GM04504 (cell line): ENCODE data around the gene ARL4C.
A peak's percentile ranks its signal among the peaks of the same experiment; 100 is the strongest.
"Not testable (repeated sequence)": the region's sequence is repeated elsewhere in the genome, so short reads cannot be mapped to it uniquely, and the experiment has no call there.

ENCODE experiments used
- DNase-seq: peaks from one replicate; pipeline ENCODE4 v3.0.0-alpha.2; 2012; ENCODE audit warnings: low read depth

The ARL4C gene

DNA sequence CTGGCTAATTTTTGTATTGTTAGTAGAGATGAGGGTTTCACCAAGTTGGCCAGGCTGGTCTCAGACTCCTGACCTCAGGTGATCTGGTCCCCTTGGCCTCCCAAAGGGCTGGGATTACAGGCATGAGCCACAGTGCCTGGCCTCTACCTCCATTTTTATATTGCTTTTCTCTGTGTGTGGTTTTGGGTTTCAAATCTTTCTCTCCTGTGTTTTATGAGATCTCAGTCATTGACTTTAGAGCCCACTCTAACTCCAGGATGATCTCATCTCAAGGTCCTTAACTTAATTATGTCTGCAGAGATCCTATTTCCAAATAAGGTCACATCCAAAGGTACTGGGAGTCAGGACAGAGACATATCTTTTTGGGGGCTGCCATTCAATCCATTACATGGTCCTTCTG is 24.7 kb downstream of the ARL4C start:
- no peak for DNase-seq

DNA sequence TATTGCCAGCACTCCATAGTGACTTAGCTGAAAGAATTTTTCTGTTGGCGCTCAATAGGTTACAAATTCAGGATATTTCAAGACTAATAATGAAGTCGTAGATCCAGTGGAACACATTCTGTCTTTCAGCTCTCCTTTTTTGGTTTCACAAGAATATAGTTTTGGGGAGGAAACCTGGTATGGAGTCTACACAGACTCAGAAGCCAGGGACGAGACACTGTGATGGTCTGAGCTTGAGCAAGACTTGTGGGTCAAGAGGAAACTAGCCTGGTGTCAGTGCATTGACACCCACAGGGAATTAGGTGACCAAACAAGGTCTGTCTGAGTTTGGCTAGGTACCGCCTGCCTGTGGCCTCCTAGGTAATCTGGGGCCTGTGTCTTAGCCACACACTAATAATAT is 26.9 kb downstream of the ARL4C start:
- no peak for DNase-seq

DNA sequence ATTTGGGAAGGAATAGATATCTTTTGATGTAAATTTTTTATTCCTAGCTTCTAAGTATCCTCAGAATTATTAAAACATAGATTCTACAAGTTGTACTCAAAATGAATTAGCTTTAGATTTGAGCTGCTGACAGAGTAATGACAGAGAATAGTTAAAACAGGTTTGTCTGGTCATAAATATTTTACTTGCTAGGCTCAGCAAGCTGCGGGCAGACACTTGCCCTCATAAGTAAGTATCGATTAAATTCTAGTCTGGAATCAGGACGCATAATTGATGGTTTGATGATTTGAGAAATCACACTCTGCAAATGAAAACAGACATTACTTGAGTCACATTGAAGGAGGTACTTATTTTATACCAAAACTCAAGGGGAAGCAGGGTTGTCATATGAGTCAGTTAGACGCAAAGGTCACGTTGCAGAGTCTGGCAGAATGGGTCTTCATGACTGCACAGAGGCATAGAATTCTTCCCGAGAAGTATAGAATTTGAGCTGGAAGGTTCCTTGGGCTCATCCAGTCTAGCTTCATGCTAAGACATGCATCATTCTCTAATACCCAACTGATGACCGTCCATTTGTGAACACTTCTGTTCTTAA is 27.5 kb downstream of the ARL4C start:
- DNase-seq, result no peak

DNA sequence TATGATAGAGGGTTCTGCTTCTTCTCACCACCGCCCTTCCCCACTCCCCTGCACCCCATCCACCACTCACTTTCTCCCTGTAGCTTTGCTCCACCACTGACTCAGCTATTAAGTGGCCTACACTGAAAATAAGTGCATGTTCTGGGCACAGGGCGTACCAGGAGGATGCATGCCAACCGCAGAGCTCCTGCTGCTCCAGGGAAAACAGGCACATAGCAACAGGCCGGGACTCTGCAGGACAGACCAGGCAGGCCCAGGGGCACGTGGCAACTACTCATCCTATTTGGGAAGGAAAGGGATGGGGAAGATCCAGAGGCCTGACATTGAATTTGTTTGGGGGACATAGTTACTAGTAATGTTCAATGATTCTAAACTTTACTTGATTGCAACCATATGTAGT is 28.4 kb downstream of the ARL4C start:
- no peak for DNase-seq

DNA sequence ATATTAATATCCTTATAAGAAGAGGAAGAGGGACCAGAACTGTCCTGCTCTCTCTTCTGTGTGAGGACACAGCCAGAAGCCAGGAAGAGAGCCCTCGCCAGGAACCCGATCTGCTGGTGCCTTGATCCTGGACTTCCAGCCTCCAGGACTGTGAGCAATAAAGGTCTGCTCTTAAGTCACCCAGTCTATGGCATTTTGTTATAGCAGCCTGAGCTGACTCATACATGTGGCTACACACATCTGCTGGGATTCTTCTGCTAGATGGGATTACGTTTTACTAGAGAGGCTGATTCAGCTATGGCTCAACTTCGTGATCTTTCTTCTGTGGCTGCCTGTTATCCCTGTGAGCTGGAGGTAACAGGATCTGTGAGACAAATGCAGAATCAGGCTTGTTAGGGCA is 29.6 kb downstream of the ARL4C start:
- peak; percentile 11 for DNase-seq

DNA sequence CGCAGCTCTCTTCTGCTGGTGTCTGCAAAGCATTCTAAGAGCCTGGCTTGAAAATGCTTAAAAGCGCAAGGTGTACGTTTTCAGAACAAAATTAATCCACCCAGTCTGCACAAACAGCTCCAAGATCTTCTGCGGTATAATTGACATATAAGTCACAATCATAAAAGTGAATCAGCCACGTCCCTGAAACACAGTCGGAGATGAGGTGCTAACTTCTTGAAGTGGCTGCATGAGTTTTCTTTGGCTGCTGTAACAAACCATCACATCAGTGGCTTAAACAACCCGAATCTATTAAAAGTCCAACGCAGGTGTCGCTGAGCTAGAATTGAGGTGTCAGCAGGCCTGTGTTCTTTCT is 32.6 kb downstream of the ARL4C start:
- DNase-seq, result no peak

DNA sequence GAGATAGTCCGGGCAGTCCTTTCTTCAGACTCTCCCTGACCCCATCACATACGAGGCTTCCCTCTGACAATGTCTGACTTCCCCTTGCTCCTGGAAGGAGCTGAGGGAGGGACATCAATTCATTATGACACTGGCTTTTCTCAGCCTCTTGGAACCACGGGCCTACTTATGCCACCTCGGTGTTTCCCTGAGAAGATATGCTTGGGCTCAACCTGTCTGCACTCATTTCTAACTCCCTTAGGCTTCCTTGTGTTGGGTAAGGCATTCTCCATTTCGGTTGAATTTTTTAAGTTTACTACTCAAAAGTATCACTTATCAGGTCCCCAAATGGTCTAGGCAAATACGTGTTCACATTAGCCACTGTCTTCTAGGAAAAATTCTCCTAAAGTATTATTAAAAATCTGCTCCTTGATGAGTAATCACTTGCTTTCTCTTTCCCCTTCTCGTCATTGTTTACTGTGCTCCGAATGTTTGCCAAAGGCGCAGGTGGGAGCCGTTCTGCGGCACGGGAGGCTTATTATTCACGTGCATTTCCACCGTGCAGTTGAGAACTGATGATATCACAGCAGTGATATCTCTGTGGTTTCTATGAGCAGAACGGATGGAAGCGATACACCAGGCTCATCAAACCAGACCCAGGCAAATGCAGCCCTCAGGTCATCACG is 33.1 kb downstream of the ARL4C start:
- no peak for DNase-seq

DNA sequence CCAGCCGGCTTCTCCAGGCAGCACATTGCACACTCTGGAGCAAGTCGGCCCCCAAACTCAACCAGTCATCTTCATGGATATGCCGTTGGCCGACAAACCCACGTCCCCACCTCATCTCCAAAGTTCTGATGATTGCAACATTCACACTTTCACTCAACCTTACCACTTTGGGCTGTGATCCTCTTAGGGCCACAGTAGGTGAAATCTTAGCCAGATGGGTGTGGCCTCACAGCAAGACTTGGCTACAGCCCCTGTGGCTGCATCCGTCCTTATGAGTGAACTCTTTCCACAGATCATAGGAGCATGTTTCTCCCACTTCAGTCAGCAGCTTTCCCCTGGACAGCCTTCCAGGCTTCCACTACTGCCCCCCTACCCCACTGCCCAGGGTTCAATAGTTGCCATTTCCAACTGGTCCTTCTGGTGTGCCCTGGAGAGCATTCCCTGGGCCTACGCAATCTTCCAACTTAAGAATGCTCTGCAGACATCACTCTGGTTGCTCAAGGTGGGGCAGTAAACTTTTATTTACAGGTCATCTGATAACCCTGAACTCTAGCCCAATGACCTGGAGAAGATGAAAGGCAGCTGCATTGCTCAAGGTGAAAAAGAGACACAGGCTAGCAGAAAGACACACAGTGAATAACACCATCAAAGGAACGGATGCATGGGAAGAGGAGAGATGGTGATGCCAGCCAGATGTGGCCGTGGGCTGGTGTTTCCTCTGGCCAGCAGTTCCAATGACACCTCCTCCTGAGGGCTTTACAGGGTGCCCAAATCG is 34.5 kb downstream of the ARL4C start:
- DNase-seq, result no peak

DNA sequence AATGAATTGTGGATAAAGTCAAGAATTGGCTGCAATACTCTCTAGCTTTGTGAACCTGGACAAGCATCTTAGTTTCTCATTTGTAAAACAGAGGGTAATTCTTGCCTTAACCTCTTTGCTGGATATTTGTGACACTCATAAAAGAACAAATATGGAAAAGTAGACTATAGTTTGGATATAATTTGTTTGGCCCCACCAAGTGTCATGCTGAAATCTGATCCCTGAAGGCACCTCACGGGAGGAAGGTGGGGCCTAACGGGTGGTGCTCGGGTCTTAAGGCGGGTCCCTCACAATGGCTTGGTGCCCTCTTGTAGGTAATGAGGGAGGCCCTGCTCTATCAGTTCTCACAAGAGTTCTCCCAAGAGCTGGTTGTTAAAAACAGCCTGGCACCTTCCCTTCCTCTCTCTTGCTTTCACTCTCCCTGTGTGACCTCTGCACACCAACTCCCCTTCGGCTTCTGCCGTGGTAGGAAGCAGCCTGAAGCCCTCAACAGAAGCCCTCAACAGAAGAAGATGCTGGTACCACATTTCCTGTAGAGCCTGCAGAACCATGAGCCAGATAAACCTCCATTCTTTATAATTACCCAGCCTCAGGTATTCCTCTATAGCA is 37.4 kb downstream of the ARL4C start:
- DNase-seq, result no peak

DNA sequence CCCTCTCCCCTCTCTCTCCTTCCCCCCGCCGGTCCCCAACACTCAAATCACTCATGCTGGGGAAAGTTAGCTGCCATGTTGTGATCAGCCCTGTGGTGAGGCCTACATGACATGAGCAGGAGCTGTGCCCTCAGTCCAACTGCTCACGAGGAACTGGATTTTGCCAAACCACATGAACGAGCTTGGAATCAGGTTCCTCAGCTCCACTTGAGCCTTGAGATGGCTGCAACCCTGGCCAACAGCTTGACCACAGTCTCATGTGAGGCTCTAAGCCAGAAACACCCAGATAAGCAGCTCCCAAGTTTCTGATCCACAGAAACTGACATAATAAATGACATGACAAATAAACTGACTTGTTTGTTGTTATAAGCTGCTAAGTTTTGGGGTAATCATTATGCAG is 38.4 kb downstream of the ARL4C start:
- DNase-seq, result no peak

DNA sequence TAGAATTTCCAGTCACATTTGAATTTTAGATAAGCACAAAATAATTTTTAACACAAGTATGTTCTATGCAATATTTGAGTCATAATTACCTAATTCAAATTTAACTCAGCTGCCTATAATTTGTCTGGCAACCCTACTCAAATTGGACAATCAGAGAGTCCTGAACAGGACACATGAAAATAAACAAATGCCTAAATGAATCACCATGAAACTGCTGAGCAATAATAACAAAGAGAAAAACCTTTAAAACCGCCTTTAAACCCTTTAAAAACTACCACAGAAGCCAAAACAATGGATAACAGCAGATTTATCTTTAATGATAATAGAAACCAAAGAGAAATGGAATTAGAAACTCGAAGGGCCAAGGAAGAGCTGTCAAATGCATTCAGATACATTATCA is 39.5 kb downstream of the ARL4C start:
- DNase-seq, result peak; percentile 3

DNA sequence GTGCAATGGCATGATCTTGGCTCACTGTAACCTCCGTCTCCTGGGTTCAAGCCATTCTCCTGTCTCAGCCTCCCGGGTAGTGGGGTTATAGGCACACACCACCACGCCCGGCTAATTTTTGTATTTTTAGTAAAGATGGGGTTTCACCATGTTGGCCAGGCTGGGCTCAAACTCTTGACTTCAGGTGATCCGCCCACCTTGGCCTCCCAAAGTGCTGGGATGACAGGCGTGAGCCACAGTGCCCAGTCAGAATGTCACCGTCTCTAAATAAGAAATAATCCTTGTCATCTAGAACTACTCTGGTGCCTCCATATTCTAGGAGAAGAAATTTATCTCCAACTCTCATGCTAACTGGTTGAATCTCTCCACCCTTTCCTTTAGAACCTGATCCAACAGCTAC is 41.6 kb downstream of the ARL4C start:
- DNase-seq, result not testable (repeated sequence)

DNA sequence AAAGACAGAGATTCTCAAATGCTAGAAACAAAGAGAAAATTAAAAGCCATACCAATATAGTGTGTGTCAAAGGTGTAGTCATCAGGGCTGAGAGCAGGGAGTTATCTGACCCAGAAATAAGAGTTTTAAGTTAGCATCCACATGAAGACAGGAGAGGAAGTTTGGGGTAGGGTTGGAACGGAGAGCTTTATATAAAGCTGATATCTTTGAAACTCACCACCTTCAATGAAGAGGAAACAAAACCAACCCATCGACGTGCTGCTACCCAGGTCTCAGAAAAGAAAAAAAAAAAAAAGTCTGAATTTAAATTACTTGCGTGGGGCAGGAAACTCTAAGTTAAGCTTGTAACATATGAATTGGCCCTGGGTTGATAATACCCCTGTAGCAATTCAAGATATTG is 42.4 kb downstream of the ARL4C start:
- DNase-seq, result no peak

DNA sequence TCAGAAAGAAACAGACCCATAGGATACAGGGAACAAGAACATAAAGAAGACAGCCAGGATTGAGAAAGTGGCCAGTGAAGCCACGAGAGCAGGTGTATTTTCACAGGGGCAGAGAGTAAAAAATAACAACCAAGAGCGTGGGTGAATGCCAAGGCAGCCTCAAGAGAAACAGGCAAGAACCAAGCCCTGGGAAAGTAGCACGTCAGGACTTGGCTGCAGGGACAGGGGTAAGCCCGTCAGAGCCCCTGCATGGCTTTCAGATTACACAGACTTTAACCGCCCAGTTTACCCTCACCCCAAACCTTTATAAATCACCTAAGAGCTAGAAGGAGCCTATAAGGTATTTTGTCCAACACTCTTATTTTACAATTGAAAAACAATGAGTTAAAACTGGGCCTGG is 43.7 kb downstream of the ARL4C start:
- DNase-seq, result no peak

DNA sequence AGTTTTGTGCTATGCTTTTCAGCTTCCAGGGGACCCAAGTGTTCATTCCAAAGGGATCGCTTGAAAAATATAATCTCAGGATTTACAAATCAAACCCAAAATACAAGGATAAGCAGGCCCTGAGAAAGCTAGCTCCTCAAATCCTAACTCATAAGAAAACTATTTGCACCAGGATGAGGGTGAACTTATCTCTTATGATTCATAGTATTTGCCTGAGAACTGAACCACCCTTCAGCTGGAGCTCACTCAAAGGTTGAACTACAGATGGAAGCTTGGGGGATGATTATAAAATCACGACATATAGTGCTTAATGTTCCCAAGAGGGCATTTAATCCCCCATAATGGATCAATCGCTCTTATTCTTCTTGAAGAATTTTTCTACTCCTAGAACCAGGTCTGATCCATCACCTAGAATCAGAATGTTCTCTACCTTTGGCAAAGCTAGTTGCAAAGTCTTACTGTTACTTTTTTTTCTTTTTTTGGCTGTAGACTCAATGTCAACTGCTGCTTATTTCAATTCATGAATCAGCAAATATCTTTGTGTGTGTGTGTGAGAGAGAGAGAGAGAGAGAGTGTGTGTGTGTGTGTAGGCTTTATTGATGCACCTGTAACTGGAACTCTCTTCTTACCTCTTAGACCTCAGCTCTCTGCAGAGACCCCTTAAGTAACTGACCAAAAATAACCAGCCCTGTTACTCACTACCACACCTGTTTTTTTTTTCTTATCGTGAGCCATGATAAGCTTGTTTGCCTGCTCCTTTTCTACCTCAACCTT is 44.8 kb downstream of the ARL4C start:
- peak; percentile 64 for DNase-seq

DNA sequence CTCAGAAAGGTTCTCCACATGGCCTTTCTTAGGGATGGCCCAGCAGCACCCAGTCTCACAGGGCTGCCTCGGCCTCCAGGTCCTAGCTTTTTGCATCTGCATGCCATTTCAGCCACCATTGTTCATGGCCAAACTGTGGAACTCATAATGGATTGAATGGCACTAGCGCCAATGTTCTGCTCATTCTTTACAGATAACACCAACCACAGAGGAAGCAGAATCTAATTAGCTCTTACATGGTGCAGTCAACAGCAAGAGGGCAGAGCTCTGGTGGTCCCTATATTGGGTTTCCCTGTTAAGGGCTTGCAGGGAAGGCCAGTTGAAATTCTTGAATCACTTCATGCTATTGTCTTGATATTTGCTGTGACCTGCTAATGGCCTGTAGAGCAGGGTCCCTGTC is 45.6 kb downstream of the ARL4C start:
- DNase-seq, result no peak

DNA sequence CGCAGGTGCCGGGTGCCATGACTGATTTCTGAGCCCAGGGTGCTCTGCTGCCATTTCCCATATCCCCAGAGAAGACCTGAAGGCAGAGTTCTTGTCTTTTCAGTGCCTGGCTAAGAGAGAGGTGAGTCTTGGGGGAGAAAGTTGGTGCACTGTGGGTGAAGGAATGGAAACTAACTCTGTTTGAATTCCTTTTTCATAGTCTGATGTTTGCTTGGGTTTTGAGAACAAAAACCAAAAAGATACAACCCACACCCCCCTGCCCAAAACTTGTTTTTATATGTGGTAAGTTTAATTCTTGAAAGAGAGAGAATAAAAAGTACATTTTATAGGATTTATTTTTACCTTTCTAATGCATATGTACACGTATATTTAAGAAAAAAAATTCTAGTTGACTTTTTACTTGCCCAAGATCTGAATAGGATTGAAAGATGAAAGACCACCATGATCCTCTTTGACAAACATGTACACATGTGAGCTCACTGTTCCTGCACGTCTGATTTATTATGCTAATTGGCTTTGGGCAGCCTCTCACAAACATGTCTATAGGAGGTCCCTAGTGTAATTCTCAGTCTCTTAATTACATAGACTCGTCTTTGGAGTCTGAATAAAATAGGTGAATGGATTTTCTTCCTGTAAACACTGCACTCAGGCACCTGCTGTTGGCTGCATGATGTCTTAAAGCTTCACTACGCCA is 46.3 kb downstream of the ARL4C start:
- no peak for DNase-seq

DNA sequence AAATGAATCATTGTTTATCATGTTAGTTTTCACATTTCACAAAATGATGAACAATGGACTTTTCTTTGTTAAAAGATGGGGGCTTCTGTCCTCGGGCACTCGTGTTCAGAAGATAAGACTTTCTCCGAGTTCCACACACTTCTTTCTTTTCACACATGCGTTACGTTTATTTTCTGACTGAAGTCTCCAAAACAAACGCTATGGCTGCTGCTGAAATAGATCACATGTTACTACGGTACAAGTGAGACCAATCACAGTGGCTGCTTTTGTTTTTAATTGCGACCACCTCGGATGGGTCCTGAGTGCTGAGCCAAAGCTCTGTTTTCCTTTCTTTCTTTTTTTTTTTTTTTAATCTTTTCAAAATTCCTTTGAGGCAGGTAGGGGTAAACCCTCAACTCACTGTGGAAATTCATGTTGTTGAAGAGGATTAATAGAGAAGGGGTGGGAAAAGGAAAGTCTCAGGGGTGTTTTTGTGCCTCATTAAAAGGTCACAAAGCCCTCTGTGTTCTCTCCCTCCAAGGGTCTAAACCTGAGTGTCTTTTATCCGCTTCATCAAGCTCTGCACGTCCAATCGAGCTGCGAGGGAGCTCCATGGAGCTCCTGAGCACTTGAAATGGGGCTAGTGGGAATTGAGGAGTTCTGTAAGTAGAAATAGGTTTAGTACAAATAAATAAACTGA is 48.2 kb downstream of the ARL4C start:
- no peak for DNase-seq

DNA sequence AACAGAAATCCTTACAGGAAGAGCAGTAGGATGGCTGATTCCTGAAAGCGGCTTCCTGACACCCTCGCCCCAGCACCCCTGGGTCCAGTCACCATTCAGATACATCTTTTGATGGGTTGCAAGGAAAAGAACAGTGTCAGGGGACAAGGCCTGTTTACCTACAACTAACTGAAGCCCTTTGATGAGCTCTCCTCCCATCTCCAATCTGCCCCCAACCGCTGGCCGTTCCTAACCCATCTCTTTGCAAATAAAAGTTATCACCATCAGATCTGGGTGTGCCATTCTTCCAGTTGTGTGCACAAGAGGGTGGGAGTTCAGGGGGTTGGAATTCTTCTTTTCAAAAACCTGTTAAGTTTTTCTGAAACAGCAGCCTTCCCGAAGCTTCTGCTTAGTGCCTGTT is 48.9 kb downstream of the ARL4C start:
- DNase-seq, result no peak

DNA sequence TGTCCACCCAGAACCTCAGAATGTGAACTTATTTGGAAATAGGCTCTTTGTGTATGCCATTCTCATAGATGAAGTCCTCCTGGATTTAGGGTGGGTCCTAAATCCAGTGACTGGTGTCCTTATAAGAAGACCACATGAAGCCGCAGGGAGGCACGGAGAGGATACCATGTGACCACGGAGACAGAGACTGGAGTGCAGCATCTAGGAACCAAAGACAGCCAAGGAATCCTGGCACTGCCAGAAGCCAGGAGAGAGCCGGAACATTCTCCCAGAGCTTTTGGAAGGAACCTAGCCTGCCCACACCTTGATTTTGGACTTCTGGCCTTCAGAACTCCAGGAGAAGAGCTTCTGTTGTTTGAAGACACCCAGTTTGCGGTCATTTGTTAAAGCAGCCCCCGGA is 49.7 kb downstream of the ARL4C start:
- no peak for DNase-seq

DNA sequence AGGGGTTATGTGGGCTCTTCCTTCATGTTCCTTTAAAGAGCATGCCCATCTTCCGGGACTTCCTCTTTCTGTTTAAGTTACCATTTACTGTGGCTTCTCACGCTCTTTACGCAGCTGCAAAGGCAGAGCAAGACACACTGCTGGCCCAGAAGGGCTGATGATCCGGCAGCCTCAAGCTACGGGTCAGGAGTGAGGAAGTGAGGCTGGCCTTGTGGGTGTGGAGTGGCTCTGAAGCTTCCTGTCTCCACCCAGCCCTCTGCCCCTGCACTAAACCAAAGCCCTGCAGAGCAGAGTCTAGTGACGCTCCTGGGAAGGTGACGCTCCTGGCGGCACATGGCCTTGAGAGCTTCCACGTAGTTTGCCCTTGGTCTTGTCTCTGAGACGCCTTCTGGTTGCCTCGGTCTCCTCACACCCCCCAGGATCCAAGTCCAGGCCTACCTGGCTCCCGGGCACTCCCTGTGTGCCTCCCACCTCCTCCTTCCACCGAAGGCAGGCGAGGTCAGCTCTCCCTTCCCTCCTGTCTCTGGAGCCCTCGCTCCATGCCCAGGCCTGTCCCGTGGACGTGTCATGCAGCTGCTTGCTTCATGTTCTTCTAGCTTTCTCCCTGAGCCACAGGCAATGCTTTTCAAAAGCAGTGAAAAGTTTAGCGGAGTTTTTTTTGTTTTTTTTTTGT is 50.3 kb downstream of the ARL4C start:
- no peak for DNase-seq
